Measurements from ENCODE around the gene EXOC4.

The EXOC4 gene

DNA sequence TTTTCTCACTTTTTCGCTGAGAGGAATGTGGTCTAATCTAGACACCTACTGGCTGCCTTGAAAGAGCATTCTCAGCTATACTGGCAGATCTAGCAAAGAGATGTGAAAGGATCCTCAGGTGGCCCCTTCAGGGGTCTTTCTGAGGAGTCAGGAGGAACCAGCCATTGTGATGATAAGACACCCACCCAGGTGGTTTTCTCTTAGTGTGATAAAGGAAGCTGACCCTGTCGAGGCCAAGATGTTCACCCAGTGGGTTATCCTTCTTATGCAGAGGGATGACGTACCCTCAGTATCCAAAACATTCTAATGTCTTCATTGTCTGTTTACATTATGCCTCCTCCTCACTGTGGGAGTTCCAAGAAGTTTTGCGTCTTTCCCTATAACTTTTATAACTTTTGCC, 776.0 kb downstream of the EXOC4 start:
- H3K4me3 ChIP-seq (ENCODE audit: low read depth, low read length) = no peak overlapping the region
- TF ChIP-seq, protein P1, sequence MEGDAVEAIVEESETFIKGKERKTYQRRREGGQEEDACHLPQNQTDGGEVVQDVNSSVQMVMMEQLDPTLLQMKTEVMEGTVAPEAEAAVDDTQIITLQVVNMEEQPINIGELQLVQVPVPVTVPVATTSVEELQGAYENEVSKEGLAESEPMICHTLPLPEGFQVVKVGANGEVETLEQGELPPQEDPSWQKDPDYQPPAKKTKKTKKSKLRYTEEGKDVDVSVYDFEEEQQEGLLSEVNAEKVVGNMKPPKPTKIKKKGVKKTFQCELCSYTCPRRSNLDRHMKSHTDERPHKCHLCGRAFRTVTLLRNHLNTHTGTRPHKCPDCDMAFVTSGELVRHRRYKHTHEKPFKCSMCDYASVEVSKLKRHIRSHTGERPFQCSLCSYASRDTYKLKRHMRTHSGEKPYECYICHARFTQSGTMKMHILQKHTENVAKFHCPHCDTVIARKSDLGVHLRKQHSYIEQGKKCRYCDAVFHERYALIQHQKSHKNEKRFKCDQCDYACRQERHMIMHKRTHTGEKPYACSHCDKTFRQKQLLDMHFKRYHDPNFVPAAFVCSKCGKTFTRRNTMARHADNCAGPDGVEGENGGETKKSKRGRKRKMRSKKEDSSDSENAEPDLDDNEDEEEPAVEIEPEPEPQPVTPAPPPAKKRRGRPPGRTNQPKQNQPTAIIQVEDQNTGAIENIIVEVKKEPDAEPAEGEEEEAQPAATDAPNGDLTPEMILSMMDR (IDR thresholded peaks at IDR 0.05; ENCODE audit: borderline replicate concordance, insufficient read depth, low read depth, low read length) = no peak

DNA sequence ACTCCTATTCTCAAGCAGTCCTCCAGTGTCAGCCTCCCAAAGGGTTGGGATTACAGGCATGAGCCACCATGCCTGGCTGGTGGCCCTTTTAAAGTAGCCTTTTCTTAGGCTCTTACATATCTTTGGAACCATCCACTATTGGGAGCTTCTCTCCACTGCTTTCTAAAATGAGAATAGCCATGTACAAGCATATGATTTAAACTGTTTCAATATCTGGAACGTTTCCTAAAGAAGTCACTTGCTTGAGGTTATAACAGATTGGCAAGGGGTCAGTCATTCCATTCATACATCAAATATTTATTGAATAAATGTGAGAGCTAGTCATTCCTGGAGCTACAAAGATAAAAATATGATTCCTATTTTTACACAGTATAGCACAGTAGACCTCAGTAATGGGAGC, 776.9 kb downstream of the EXOC4 start:
- no peak overlapping the region for H3K4me3 ChIP-seq (ENCODE audit: low read depth, low read length)
- TF ChIP-seq, protein P1 (IDR thresholded peaks at IDR 0.05; ENCODE audit: borderline replicate concordance, insufficient read depth, low read depth, low read length) = no peak

DNA sequence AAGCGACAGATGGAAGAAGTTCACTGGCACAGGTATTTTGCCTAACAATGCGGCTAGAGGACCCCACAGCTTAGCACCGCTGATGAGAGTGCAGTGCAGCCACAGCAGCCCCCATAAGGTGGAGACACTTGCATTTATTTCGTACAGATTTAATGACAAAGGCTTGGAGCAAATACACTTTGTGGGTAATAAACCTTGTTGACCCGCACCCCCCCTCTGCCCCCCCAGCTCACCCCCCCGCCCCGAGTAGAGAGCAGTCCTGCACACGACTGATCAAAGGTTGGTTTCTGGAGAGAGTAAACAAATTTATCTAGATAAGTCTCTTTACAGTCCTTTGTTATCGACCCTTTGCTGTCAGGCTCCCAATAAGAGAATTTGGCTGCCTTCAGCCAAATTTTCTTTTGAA, 777.6 kb downstream of the EXOC4 start:
- H3K4me3 ChIP-seq (ENCODE audit: low read depth, low read length) = no peak overlapping the region
- TF ChIP-seq, protein P1 (IDR thresholded peaks at IDR 0.05; ENCODE audit: borderline replicate concordance, insufficient read depth, low read depth, low read length) = no peak

DNA sequence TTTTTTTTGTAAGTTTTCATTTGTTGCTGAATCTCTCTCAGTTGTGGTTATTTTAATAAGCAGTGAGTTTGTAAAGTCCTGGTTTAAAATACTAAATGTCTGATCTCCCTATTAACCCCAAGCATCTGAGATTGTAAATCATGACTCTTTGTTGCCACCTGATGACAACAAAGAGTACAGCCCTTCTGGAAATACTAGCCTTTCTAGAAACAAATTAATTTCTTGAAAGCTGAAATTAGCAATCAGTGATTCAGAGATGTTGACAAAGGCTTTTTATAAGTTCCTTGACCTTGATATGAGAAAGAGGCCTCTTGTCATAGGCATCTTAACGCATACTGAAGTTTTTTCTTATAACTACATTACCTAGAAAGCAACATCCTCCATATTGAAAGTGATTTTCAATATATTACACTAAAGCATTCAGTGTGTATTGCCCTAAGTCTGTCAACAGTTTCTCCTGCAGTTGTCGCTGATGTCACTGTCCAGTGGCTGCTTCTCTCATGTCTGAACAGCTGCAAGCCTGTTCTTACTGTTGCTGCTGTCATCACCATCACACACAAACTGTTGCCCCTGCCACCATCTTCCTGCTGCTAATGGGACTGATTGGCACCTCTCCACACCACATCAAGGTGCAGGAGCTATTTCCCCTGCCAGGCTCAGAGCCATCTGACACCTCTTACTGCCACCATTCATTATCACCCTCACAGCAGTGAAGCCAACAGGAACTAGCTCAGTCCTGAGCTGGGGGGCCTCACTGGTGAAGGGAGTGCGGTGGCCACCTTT, 779.1 kb downstream of the EXOC4 start:
- TF ChIP-seq, protein P1 (IDR thresholded peaks at IDR 0.05; ENCODE audit: borderline replicate concordance, insufficient read depth, low read depth, low read length) = no peak
- no peak overlapping the region for H3K4me3 ChIP-seq (ENCODE audit: low read depth, low read length)

DNA sequence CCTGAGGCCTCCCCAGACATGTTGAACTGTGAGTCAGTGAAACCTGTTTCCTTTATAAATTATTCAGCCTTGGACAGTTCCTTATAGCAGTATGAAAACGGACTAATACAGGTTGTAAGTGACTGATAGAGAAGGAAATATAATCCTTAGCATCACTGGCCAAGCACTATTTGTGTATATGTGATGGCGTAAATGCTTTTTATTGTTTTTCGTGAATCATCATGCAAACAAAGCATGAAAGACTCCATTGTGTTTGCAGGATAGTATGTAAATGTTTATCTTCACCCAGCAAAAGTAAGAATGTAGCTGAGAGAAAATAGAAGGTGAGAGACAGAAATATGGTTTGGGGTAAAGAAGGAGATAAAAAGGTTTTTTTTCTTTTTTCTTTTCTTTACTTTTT, 781.8 kb downstream of the EXOC4 start:
- TF ChIP-seq, protein P1 (IDR thresholded peaks at IDR 0.05; ENCODE audit: borderline replicate concordance, insufficient read depth, low read depth, low read length) = no peak

DNA sequence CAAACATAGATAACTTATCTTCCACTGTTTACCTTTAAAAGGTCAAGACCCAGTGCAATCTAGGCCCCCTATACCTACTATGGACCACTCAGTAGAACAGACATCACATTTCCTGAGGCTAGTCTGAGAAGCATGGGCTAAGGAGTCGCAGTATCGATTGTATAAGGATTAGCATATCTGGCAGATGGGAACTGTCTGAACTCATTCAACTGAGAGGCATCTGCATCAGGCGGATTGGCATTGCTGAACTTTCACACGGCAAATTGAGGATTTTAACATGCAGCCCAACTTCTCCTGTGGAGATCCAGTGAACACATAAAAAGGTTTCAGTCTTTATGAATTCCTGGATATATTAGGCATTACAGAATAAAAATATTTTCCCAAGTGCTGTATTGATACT, 785.1 kb downstream of the EXOC4 start:
- TF ChIP-seq, protein P1 (IDR thresholded peaks at IDR 0.05; ENCODE audit: borderline replicate concordance, insufficient read depth, low read depth, low read length) = no peak
- no peak overlapping the region for H3K4me3 ChIP-seq (ENCODE audit: low read depth, low read length)

More for the DNA sequence above, 781.8 kb downstream of the EXOC4 start:
- no peak overlapping the region for H3K4me3 ChIP-seq (ENCODE audit: low read depth, low read length)

DNA sequence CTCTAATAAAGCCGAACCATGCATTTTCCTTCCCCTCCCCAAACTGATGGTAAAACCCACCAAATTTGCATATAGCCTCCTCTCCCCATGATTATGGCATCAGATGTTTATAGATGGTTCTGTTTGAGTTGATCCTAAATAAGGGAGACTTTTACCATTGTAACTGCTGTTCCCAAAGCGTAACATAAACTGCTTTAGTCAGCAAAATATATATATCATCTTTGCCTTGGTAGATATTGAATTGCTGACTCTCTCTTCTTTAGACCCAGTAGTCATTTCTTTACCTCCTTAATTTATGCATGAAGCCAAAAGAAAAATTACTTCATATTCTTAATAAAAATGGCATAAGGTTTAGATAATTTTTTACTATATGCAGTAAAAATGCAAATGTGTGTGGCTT, 788.1 kb downstream of the EXOC4 start:
- TF ChIP-seq, protein P1 (IDR thresholded peaks at IDR 0.05; ENCODE audit: borderline replicate concordance, insufficient read depth, low read depth, low read length) = no peak
- H3K4me3 ChIP-seq (ENCODE audit: low read depth, low read length) = no peak overlapping the region
